Epithelial cell of prostate (primary cell): ENCODE results near the gene PNLIPRP3.
"Not testable (repeated sequence)": the region's sequence is repeated elsewhere in the genome, so short reads cannot be mapped to it uniquely, and the experiment has no call there.

ENCODE experiments used
- DNase-seq: peaks from one replicate; pipeline ENCODE4 v3.0.0-alpha.2; 2011; ENCODE audit warnings: low read depth, low spot score
- H3K27ac ChIP-seq: fragments of 450-650 bp; 2 replicates; pipeline ENCODE4 v1.5.1; 2017; ENCODE audit warnings: mild to moderate bottlenecking

The PNLIPRP3 gene

DNA sequence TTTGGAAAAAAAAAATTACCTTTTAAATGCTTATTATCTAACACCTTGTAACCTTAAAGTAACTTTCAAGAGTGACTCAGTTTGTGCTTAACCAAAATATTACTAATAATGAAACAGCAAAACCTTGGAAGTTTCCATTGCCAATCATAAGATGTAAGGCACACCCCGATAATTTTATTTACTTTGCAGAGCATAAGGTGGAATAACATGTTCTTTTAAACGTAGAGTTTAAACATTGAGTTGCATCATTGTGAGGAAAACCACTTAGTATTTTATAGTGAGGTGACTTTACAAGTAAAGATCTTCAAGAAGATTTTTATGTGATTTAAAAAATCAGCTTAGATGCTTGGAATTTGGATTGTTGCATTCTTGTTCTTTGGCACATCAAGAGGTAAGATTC lies at the start of gene PNLIPRP3:
PNLIPRP3 (plus strand) TSS at position 177 of the 400 bp plus-strand sequence; CDS start at position 343, 166 bp downstream.
- no peak for DNase-seq
- peak within 1 kb of the TSS; percentile 94 for H3K27ac ChIP-seq

DNA sequence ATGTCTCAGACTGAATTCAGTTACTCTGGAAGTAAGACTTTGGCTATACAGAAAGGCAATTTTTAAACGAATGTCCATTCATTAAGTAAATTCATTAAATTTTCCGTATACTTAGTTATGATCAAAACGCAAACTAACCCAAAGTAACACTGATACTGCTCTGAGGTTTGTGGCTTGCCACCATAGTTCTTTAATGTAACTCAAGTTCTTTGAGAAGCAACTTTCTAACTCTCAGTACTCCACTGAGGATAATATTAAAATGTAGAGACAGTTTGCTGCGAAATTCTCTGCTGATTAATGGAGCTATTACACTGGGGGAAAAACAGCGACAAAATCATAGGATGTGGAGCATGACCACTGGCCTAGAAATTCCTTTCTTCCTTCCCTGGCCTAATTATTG lies 45.4 kb upstream of the PNLIPRP3 start:
- no peak for DNase-seq
- H3K27ac ChIP-seq = no peak overlapping the region

DNA sequence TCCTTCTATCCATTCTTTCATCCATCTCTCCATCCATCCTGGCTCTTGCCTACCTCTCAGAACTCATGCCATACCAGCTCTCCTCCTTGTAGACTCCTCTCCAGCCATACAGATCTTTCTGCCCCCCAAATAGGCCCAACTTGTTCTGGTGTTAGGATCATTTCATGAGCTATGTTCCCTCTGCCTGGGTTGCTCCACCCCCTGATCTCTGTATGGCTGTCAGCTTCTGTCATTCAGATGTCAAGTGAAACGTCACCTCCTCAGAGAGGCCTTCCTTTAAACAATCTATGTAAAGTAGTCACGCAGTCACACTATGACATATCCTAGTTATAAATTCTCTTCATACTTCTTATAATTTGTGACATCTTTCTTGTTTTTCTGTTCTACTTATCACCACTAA lies 42.3 kb upstream of the PNLIPRP3 start:
- DNase-seq = no peak
- H3K27ac ChIP-seq = no peak overlapping the region

DNA sequence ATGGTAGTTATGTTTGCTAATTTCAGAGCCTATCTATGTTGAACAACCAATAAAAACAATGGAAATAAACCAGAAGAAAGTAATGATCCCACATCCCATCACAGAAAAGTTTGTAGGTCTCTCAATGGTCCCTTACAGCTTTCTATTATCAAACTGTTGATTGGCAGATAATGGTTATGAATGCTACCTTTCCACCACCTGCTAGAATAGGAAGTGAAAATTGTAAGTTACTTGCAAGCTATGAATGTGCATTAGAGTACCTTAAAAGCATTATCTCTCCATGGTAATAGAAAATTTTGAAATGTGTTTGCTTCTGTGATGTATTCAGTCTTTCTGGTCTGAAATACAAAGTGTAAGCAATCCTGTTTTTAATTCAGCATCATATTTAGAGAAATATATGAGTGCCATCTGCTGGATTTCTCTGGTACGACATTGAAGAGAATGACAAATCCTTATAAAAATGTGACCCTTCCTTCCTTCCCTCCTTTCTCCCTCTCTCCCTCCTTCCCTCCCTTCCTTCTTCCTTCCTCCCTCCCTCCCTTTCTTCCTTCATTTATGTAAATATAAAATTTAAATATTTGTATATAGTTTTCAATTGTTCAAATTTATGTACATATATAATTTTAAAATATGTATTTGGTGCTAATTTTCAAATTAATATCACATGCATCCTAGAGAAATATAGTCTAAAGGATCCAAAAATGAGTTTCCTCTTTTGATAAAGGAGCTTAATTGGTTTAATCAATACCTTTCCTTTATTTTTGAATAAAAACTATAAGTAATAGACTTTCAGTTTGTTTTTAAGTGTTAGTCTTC lies 41.4 kb upstream of the PNLIPRP3 start:
- no peak for DNase-seq
- no peak overlapping the region for H3K27ac ChIP-seq

DNA sequence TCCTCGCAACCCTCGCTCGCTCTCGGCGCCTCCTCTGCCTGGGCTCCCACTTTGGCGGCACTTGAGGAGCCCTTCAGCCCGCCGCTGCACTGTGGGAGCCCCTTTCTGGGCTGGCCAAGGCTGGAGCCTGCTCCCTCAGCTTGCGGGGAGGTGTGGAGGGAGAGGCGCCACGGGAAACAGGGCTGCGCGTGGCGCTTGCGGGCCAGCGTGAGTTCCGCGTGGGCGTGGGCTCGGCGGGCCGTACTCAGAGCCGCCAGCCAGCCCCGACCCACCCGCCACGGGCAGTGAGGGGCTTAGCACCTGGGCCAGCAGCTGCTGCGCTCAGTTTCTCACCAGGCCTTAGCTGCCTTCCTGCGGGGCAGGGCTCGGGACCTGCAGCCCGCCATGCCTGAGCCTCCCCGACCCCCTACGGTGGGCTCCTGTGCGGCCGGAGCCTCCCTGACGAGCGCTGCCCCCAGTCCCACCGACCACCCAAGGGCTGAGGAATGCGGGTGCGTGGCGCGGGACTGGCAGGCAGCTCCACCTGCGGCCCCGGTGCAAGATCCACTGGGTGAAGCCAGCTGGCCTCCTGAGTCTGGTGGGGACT lies 34.3 kb upstream of the PNLIPRP3 start:
- DNase-seq = not testable (repeated sequence)

DNA sequence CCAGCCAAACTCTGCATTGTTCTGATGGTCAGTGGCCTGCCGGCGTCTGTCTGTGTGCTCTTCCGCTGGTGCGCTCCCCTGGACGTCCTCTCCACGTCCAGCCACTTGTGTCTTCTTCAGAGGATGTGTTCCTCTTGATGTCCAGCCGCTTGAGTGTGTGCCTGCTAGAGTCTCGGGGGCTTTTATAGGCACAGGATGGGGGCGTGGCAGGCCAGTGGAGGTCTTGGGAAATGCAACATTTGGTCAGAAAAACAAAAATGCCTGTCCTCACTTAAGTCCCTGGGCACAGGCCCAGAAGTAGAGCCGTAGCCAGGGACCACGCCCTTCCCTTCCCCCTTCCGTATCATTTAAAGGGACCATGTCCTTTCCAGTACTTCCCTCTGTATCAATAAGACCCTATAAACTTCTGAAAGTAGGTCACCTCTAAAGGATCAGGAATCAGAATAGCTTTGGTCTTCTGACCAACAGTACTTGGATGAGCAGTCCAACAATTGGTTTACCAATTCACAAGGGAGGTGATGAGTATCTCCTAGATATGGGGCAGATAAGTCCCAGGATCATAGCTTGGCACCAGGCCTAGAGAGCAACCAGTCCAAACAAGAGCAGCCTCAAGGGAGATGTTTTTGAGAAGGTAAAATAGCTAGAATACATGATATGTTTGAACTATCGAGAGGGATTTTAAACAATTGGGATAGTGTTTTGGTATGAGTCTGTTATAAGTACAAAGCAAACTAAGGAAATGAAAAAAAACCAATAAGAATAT lies 32.2 kb upstream of the PNLIPRP3 start:
- no peak for DNase-seq
- H3K27ac ChIP-seq = no peak overlapping the region

More for the DNA sequence above, 34.3 kb upstream of the PNLIPRP3 start:
- not testable (repeated sequence) for H3K27ac ChIP-seq

DNA sequence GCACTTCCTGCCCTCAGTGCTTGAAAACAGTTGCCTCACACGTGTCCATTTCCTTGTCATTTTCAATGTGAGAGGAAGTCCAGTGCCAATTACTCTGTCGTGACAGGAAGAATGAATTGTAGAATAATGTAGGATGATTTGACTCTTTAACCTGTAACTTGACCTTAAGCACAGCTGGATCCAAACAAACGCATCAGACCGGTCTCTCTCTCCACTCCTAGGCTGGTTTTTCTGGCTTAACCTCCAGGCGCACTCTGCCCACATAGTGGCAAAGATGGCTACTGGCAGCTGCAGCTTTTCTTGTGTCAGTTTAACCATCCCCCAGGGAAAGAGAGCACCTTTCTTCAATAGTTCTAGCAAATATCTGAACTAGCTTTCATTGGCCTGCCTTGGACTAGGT lies 29.4 kb upstream of the PNLIPRP3 start:
- DNase-seq = no peak
- no peak overlapping the region for H3K27ac ChIP-seq

DNA sequence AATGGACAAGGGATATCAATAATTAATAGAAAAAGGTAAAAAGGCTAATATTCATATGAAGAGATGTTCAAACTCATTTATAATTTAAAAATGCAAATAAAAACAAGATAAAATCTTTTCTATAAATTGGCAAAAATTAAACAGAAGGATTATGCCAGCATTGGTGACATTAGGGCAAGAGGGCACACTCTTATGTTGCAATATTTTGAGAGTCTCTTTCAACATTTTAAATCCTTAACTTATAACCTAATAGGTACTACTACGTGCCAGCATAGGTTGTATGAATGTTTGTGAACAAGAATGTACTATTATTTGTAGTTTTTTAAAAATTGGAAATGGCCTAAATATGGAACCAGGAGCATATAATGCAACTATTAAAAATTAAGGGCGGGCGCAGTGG lies 24.8 kb upstream of the PNLIPRP3 start:
- DNase-seq = no peak
- no peak overlapping the region for H3K27ac ChIP-seq

DNA sequence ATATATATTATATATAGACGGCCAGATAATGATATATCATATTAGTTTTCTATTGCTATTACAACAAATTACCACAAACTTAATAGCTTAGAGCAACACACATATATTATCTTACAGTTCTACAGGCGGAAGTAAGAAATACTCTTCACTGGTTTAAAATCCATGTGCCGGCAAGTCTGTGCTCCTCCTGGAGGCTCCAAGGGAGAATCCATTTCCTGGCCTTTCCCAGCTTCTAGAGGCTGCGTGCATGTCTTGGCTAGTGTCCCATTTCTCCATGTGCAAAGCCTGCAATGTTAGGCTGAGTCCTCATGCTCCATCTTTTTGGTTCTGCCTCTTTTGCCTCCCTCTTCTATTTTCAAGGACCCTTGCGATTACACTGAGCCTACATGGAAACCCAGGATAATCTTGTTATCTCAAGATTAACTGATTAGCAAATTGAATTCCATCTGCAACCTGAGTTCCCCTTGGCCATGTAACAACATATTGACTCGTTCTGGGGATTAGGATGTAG lies 23.9 kb upstream of the PNLIPRP3 start:
- DNase-seq = no peak
- H3K27ac ChIP-seq = no peak overlapping the region

DNA sequence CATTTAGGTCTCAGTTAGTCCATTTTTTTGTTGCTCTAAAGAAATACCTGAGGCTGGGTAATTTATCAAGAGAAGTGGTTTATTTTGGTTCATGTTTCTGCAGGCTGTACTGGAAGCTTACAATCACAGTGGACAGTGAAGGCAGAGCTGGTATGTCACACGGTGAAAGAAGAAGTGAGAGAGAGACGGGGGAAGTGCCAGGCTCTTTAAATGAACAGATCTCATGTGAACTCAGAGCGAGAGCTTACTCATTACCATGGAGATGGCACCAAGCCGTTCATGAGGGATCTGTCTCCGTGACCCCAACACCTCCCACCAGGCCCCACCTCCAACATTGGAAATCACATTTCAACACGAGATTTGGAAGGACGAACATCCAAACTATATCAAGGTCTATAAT lies 18.9 kb upstream of the PNLIPRP3 start:
- no peak overlapping the region for H3K27ac ChIP-seq

DNA sequence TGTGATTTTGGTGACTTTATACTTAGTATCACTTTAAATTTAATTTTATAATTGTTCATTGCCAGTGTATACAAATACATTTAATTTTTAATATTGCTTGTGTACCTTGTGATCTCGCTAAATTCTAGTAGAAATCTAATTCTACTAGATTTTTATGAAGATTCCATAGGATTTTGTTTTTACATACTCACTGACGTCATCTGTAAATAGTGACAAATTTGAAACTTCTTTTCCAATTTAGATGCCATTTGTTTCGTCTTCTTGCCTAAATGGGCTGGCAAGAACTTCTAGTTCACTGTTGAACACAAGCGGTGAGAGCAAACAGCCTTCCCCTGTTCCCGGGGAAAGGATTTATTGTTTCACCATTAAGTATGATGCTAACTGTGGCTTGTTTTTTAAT lies 17.3 kb upstream of the PNLIPRP3 start:
- no peak for DNase-seq
- H3K27ac ChIP-seq = no peak overlapping the region

More for the DNA sequence above, 18.9 kb upstream of the PNLIPRP3 start:
- no peak for DNase-seq

DNA sequence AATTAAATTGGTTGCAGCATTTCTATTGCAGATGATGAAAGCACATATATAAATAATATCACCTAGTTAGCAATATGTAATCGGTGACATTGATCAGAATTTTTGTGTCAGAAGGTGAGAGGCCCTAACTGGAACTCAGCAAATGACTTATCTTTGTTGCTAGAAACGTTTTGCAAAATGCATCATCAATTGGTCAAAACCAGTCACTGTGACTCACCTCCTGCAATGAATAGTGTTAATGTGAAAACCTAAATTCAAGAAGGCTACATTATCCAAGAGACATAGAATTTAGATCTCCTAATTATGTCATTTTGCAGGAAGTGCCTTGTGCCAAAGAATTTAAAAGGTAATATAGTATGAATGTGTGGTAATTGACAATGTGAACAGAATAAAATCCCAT lies 9.8 kb upstream of the PNLIPRP3 start:
- H3K27ac ChIP-seq = peak overlapping the region; percentile 83
- DNase-seq = no peak

DNA sequence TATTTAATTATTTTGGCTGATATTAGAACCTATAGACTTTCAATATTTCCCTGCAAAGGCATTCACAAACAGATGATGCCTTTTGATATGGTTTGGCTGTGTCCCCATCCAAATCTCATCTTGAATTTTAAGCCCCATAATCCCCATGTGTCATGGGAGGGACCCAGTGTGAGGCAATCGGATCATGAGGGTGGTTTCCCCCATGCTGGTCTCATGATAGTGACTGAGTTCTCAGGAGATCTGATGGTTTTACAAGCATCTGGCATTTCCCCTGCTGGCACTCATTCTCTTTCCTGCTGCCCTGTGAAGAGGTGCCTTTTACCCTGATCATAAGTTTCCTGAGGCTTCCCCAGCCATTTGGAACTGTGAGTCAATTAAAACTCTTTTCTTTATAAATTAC lies 9.3 kb upstream of the PNLIPRP3 start:
- H3K27ac ChIP-seq = peak overlapping the region; percentile 83
- DNase-seq = no peak

DNA sequence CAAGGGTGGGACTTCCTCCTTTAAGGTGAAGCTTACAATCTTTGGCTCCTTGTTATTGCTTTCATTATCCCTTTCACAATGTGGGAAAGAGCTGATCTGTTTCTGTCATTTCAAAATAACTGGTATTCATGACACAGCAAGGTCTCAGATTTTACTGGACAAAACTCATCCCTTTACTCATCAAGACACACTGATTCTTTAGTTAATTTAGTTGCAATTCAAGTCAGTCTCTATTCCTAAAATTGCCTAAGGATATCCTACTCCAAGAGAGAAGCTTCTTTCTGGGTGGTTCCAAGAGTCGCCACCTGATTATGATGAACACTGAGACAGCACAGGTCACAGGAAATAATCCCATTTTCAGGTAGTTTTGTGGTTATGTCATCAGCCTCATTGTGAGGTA lies 5.8 kb upstream of the PNLIPRP3 start:
- DNase-seq = no peak
- H3K27ac ChIP-seq = peak overlapping the region; percentile 83

DNA sequence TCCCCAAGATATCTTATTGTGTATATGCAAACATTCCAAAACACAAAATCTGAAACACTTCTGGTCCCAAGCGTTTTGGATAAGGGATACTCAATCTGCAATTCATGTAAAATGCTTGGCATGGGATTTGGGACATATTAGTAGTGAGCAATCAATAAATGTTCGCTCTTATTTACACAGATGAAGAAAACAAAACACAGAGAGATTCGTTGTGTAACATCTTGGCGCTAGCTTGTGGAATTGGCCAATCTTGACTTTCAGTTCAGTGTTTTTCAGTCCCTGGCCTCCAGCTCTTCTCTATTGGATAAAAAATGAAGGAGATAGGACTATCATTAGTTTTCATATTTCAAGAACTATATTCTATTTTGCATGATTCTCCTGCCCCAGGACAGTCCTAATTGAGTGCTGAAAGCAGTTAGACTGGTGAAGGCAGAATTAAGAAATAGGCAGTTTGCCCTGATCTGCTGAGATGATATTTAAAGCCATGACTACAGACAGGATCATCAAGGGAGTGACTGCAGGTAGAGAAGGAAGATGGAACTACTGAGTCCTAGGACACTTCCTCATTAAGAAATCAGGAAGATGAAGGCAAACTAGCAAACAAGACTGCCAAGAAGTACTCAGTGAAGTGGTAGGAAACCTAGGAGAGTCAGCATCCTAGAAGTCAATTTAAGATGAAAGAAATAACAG lies 1.8 kb downstream of the PNLIPRP3 start:
- DNase-seq = no peak
- peak overlapping the region; percentile 94 for H3K27ac ChIP-seq

DNA sequence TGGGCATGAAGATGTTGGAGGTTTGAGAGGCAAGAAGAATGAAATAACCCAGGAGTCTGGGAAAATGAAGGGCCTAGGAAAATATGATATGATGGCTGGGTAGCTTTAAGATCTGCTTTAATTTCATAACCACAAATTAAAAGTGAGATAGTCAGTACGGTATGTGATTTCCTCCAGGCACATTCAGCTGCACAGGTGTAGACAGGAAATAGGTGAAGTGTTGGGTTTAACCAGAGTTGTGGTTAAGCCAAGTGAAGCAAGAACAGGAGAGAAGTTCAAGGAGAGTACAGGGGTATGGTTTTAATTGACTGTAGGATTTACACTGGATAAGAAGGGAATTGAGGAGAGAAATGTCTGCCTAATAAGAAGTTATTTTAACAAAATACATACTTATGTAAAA lies 2.6 kb downstream of the PNLIPRP3 start:
- no peak for DNase-seq
- H3K27ac ChIP-seq = peak overlapping the region; percentile 94

DNA sequence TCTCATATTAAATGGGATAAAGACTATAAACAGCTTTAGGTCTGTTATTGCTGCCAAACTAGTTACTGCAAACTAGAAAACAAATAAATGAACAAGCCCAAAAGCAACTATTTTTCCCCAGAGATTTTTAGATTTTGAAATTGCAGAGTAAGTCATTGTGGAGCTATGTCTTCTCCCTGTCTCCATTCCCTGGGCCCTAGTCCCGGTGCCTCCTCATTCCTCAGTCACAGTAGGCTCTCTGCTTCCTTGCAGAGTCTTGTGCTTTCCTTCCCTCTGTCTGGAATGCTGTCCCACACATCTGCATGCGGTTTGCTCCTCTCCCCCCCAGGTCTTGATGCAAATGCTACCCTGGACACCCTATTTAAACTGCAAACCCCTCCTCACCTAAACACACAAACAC lies 4.0 kb downstream of the PNLIPRP3 start:
- peak overlapping the region; percentile 94 for H3K27ac ChIP-seq
- no peak for DNase-seq

DNA sequence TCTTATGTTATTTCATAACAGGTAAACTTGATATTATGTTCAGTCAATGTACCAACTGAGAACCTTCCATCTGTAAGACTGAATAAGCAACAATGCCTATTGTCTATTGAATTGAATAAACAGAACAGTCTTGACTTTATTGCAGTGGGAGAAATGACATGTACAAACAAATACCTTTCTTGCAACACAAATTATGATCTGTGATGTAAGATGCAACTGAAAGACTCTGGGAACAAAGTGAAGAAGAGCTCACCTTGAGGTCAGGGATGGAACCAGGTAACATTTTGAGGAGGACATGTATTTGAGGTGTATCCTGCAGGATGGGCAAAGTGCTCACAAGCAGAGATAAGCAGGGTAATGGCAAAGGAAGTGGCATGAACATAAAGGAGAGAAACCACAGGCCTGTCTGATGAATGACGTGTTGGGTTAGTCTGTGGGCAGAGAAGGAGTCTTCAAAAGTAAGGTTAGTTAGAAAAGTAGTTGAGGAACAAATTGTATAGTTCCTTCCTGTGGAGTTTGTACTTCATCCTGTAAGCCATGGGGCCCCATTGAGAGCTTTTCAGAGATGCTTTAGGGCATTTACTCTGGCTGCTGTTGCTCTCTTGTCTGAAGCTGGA lies 9.5 kb downstream of the PNLIPRP3 start:
- no peak for DNase-seq
- no peak overlapping the region for H3K27ac ChIP-seq

DNA sequence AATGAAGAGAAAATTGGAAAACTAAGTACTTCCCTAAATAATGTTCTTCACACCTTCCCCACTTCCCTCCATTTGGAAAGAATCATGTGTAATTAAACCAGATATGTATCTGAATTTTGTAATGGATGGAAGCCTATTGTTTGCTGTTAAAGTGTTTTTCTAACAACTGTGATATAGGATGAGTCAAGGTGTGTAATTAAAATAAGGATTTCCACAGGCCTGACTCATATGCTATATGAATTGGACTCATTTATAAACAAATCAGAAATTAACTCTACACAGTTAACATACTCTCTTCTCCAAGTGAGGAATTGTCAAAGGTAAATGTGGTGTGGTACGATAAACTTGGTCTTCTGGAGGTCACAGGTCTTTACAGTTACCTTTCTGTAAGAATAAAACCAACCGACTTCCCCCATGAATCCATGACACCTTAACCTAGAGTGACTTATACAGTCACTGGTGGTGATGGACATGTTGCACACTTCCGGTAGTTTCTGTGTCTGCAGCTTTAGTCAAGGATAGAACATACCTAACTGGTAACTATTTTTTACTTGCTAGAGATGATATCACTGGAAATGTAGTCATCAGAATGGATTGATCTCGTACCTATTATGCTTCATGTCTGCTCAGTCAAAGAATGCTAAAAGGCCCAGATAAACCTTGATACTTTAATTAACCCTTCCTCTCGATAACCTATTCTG lies 12.8 kb downstream of the PNLIPRP3 start:
- peak overlapping the region; percentile 70 for H3K27ac ChIP-seq
- no peak for DNase-seq
